Spleen (tissue), 7 donors: ENCODE measurements around the gene MBD3L4.
"Not testable (repeated sequence)": the region's sequence is repeated elsewhere in the genome, so short reads cannot be mapped to it uniquely, and the experiment has no call there.

Experiments used
- POLR2A ChIP-seq, 3 donors: fragments of 450-650 bp; IDR thresholded peaks; one replicate each; pipeline ENCODE4 v1.5.1; 2017; ENCODE audit warnings: antibody characterized with exemption in 3 of 3, mild to moderate bottlenecking in 1 of 3
- POLR2AphosphoS5 ChIP-seq, 3 donors: sonication (generic); formaldehyde crosslinking; IDR thresholded peaks; one replicate each; pipeline ENCODE4 v1.5.1; 2017; ENCODE audit warnings: antibody characterized with exemption in 3 of 3
- TF ChIP-seq, protein P1 (sequence below), 11 experiments: fragments of 200-600 bp in 7 of 11; fragments of 450-650 bp in 4 of 11; sonication (generic) in 4 of 11; IDR thresholded peaks in 8 of 11; conservative IDR thresholded peaks in 3 of 11; 1 replicate in 7 of 11; 2 replicates in 4 of 11; pipeline versions ENCODE4 v1.4.0 to v1.8.0; 2016 to 2021; ENCODE audit warnings: antibody characterized with exemption in 11 of 11, inconsistent platforms in 4 of 11, mild to moderate bottlenecking in 1 of 11
- donor health status: DM: no; HTN: no; CAD: no; lungs with moderate emphysema.
- donor health status: DM: no; HTN: no; CAD: no.
- donor health status: DM: no; HTN: no; CAD: no.

DNA sequence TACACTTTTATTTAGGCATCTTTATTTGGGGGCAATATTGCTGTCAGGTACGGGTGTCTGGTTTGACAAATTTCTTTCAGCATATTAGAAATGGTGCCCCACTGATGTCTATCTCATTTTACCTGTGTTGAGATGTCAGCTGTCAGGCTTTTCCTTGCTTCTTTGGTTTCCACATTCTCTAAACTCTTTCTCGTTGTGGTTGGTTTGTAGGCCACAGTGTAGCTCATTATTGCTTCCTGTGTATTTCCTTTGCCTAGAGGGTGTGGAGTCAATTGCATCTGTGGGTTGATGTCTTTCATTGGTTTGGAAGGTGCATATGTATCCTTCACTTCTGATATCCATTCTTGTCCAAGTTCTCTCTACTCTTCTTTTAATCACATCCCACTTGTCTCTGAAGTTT, 20.0 kb upstream of the MBD3L4 start:
- TF ChIP-seq, protein P1, sequence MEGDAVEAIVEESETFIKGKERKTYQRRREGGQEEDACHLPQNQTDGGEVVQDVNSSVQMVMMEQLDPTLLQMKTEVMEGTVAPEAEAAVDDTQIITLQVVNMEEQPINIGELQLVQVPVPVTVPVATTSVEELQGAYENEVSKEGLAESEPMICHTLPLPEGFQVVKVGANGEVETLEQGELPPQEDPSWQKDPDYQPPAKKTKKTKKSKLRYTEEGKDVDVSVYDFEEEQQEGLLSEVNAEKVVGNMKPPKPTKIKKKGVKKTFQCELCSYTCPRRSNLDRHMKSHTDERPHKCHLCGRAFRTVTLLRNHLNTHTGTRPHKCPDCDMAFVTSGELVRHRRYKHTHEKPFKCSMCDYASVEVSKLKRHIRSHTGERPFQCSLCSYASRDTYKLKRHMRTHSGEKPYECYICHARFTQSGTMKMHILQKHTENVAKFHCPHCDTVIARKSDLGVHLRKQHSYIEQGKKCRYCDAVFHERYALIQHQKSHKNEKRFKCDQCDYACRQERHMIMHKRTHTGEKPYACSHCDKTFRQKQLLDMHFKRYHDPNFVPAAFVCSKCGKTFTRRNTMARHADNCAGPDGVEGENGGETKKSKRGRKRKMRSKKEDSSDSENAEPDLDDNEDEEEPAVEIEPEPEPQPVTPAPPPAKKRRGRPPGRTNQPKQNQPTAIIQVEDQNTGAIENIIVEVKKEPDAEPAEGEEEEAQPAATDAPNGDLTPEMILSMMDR (IDR thresholded peaks at IDR 0.05 in 8 of 11, conservative IDR thresholded peaks at IDR 0.05 in 3 of 11) = not testable (repeated sequence)
- not testable (repeated sequence) for TF ChIP-seq POLR2A, POLR2AphosphoS5 (IDR thresholded peaks at IDR 0.05)
